ENCODE measurements around the gene RPRML. TPM values are rescaled to one million over a fixed set of nuclear protein-coding genes. Genes with fewer than 3 reads are reported as not detected.

The RPRML gene
- total RNA-seq, 1 experiment from 2014 or later = 0.54 TPM

- TF ChIP-seq POLR2AphosphoS5 (IDR thresholded peaks at IDR 0.05; ENCODE audit: low read depth, low read length) (no peak), CTCF (IDR thresholded peaks at IDR 0.05) (no peak), TCF7L2 (IDR thresholded peaks at IDR 0.05; ENCODE audit: low read depth, low read length) (no peak), SIN3A (IDR thresholded peaks at IDR 0.05; ENCODE audit: borderline replicate concordance, insufficient read depth, low read depth, low read length) (no peak)
- TF ChIP-seq, protein P1, sequence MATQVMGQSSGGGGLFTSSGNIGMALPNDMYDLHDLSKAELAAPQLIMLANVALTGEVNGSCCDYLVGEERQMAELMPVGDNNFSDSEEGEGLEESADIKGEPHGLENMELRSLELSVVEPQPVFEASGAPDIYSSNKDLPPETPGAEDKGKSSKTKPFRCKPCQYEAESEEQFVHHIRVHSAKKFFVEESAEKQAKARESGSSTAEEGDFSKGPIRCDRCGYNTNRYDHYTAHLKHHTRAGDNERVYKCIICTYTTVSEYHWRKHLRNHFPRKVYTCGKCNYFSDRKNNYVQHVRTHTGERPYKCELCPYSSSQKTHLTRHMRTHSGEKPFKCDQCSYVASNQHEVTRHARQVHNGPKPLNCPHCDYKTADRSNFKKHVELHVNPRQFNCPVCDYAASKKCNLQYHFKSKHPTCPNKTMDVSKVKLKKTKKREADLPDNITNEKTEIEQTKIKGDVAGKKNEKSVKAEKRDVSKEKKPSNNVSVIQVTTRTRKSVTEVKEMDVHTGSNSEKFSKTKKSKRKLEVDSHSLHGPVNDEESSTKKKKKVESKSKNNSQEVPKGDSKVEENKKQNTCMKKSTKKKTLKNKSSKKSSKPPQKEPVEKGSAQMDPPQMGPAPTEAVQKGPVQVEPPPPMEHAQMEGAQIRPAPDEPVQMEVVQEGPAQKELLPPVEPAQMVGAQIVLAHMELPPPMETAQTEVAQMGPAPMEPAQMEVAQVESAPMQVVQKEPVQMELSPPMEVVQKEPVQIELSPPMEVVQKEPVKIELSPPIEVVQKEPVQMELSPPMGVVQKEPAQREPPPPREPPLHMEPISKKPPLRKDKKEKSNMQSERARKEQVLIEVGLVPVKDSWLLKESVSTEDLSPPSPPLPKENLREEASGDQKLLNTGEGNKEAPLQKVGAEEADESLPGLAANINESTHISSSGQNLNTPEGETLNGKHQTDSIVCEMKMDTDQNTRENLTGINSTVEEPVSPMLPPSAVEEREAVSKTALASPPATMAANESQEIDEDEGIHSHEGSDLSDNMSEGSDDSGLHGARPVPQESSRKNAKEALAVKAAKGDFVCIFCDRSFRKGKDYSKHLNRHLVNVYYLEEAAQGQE (IDR thresholded peaks at IDR 0.05; ENCODE audit: insufficient read depth in 1 of 2, low read depth in 2 of 2, low read length in 1 of 2) = no peak
- no TSS peak for BruUV-seq (replicated peaks)
- no peak for DNase-seq (ENCODE audit: low read depth, low spot score)
- Histone ChIP-seq H3K36me3 (ENCODE audit: control insufficient read depth, insufficient read depth, low read length) (no peaks in the 10 kb centered on the region), H3K27ac (ENCODE audit: low read length) (no peak overlapping the region), H3K9me3 (ENCODE audit: control insufficient read depth, insufficient read depth, low read depth, low read length) (no peaks in the 10 kb centered on the region), H3K4me3 (ENCODE audit: low read depth in 2 of 2, low read length in 2 of 2) (no peak overlapping the region), H3K4me1 (ENCODE audit: control insufficient read depth, insufficient read depth, low read length) (no peaks in the 10 kb centered on the region), H3K27me3 (ENCODE audit: control insufficient read depth, insufficient read depth, low read length) (no peaks in the 10 kb centered on the region)
- intact Hi-C loops (cut with micrococcal nuclease; ENCODE audit: unreplicated experiment) (no loop called here), in situ Hi-C loops (cut with HindIII; ENCODE audit: low pct_unique_long_range_greater_than_20kb, low sequenced_read_pairs) (no loop called here)
- ChIA-PET POLR2A (no interaction called here), CTCF (no interaction called here)
- ATAC-seq = no peak
Observed at GRCh38 chr17:47012457-47012856, 33.4 kb upstream of the RPRML start.

- DNase-seq (ENCODE audit: low read depth, low spot score) (no peak), ATAC-seq (no peak)
- POLR2A ChIA-PET = no interaction called here
- in situ Hi-C loops (cut with HindIII; ENCODE audit: low pct_unique_long_range_greater_than_20kb, low sequenced_read_pairs) (no loop called here), intact Hi-C loops (cut with micrococcal nuclease; ENCODE audit: unreplicated experiment) (no loop called here)
- H3K4me1 ChIP-seq (ENCODE audit: control insufficient read depth, insufficient read depth, low read length) = no peaks in the 10 kb centered on the region
- H3K27ac ChIP-seq (ENCODE audit: low read length) = no peak overlapping the region
- no TSS peak for BruUV-seq (replicated peaks)
- no peak overlapping the region for H3K4me3 ChIP-seq (ENCODE audit: low read depth in 2 of 2, low read length in 2 of 2)
- TF ChIP-seq TCF7L2 (IDR thresholded peaks at IDR 0.05; ENCODE audit: low read depth, low read length) = no peak
- no peaks in the 10 kb centered on the region for H3K9me3 ChIP-seq (ENCODE audit: control insufficient read depth, insufficient read depth, low read depth, low read length)
- no peaks in the 10 kb centered on the region for H3K36me3 ChIP-seq (ENCODE audit: control insufficient read depth, insufficient read depth, low read length)
- CTCF ChIA-PET = no interaction called here
- H3K27me3 ChIP-seq (ENCODE audit: control insufficient read depth, insufficient read depth, low read length) = no peaks in the 10 kb centered on the region
Observed at GRCh38 chr17:47009759-47010594, 30.9 kb upstream of the RPRML start.

- ChIA-PET POLR2A (no interaction called here), CTCF (interaction anchor here (0.6 kb wide), 1 partner anchor 67 kb away, joined by 3 read pairs; no protein-coding TSS in a partner anchor)
- in situ Hi-C loops (cut with HindIII; ENCODE audit: low pct_unique_long_range_greater_than_20kb, low sequenced_read_pairs) (no loop called here), intact Hi-C loops (cut with micrococcal nuclease; ENCODE audit: unreplicated experiment) (no loop called here)
- Histone ChIP-seq H3K9me3 (ENCODE audit: control insufficient read depth, insufficient read depth, low read depth, low read length) (no peaks in the 10 kb centered on the region), H3K4me3 (ENCODE audit: low read depth in 2 of 2, low read length in 2 of 2) (no peak overlapping the region), H3K4me1 (ENCODE audit: control insufficient read depth, insufficient read depth, low read length) (no peaks in the 10 kb centered on the region), H3K27me3 (ENCODE audit: control insufficient read depth, insufficient read depth, low read length) (no peaks in the 10 kb centered on the region), H3K27ac (ENCODE audit: low read length) (no peak overlapping the region), H3K36me3 (ENCODE audit: control insufficient read depth, insufficient read depth, low read length) (no peaks in the 10 kb centered on the region)
- BruUV-seq (replicated peaks) = no TSS peak
- ATAC-seq (no peak), DNase-seq (ENCODE audit: low read depth, low spot score) (no peak)
- TF ChIP-seq SIN3A (IDR thresholded peaks at IDR 0.05; ENCODE audit: borderline replicate concordance, insufficient read depth, low read depth, low read length) (no peak), CTCF (IDR thresholded peaks at IDR 0.05) (no peak), POLR2AphosphoS5 (IDR thresholded peaks at IDR 0.05; ENCODE audit: low read depth, low read length) (no peak), TCF7L2 (IDR thresholded peaks at IDR 0.05; ENCODE audit: low read depth, low read length) (no peak)
- TF ChIP-seq, protein P1 (IDR thresholded peaks at IDR 0.05; ENCODE audit: insufficient read depth in 1 of 2, low read depth in 2 of 2, low read length in 1 of 2) = no peak
Observed at GRCh38 chr17:47004906-47005305, 25.9 kb upstream of the RPRML start.

All from Panc1 (cell line).